ENCODE measurements around the gene ATP5F1C.
"Not testable (repeated sequence)": the region's sequence is repeated elsewhere in the genome, so short reads cannot be mapped to it uniquely, and the experiment has no call there.

Gene ATP5F1C

GRCh38 chr10:7804216-7804615 is 16.2 kb downstream of the ATP5F1C start:
- no peak for DNase-seq (ENCODE audit: low read depth, low spot score)
- no peak for TF ChIP-seq CTCF (IDR thresholded peaks at IDR 0.05; ENCODE audit: insufficient read depth, low read length, missing control alignments)
- H3K4me3 ChIP-seq (ENCODE audit: low read depth, low read length), result no peak overlapping the region
- ChIA-PET CTCF (no interaction called here), POLR2A (no interaction called here)

- H3K4me3 ChIP-seq (ENCODE audit: low read depth, low read length), result no peak overlapping the region
- TF ChIP-seq CTCF (IDR thresholded peaks at IDR 0.05; ENCODE audit: insufficient read depth, low read length, missing control alignments), result no peak
- ChIA-PET POLR2A (no interaction called here), CTCF (no interaction called here)
- DNase-seq (ENCODE audit: low read depth, low spot score), result no peak
These were observed 16.8 kb downstream of the ATP5F1C start for GRCh38 chr10:7804741-7805140.

- CTCF ChIA-PET, result interaction anchor here (1.4 to 2.4 kb wide), 3 partner anchors 9 to 17 kb away, joined by 3 to 7 read pairs (median 4); partner anchors contain the start of gene TAF3
- no peak overlapping the region for H3K4me3 ChIP-seq (ENCODE audit: low read depth, low read length)
- no peak for TF ChIP-seq CTCF (IDR thresholded peaks at IDR 0.05; ENCODE audit: insufficient read depth, low read length, missing control alignments)
- DNase-seq (ENCODE audit: low read depth, low spot score), result no peak
- POLR2A ChIA-PET, result interaction anchor here (1.4 to 2.1 kb wide), 3 partner anchors 10 to 21 kb away, joined by 3 to 6 read pairs (median 4); partner anchors contain the start of genes ATP5F1C, KIN and TAF3
These were observed 20.8 kb downstream of the ATP5F1C start for GRCh38 chr10:7808686-7809267.

GRCh38 chr10:7810443-7810842 is 22.5 kb downstream of the ATP5F1C start:
- H3K4me3 ChIP-seq (ENCODE audit: low read depth, low read length), result no peak overlapping the region
- no peak for DNase-seq (ENCODE audit: low read depth, low spot score)
- no peak for TF ChIP-seq CTCF (IDR thresholded peaks at IDR 0.05; ENCODE audit: insufficient read depth, low read length, missing control alignments)
- CTCF ChIA-PET, result interaction anchor here (2.4 kb wide), 1 partner anchor 11 kb away, joined by 7 read pairs; no protein-coding TSS in a partner anchor
- POLR2A ChIA-PET, result interaction anchor here (1.0 kb wide), 1 partner anchor 23 kb away, joined by 6 read pairs; the partner anchor contains the start of genes ATP5F1C and KIN

GRCh38 chr10:7811000-7811399 is 23.0 kb downstream of the ATP5F1C start:
- no peak for TF ChIP-seq CTCF (IDR thresholded peaks at IDR 0.05; ENCODE audit: insufficient read depth, low read length, missing control alignments)
- ChIA-PET CTCF (no interaction called here), POLR2A (interaction anchor here (1.0 kb wide), 1 partner anchor 23 kb away, joined by 6 read pairs; the partner anchor contains the start of genes ATP5F1C and KIN)
- H3K4me3 ChIP-seq (ENCODE audit: low read depth, low read length), result no peak overlapping the region
- DNase-seq (ENCODE audit: low read depth, low spot score), result no peak

GRCh38 chr10:7811743-7812142 is 23.8 kb downstream of the ATP5F1C start:
- CTCF ChIA-PET, result not testable (repeated sequence)
- POLR2A ChIA-PET, result interaction anchor here (0.6 kb wide), 1 partner anchor 1500 kb away, joined by 3 read pairs; no protein-coding TSS in a partner anchor

GRCh38 chr10:7813481-7813880 is 25.5 kb downstream of the ATP5F1C start:
- CTCF ChIA-PET, result interaction anchor here (1.1 kb wide), 1 partner anchor 10 kb away, joined by 3 read pairs; no protein-coding TSS in a partner anchor
- DNase-seq (ENCODE audit: low read depth, low spot score), result no peak
- POLR2A ChIA-PET, result no interaction called here
- no peak for TF ChIP-seq CTCF (IDR thresholded peaks at IDR 0.05; ENCODE audit: insufficient read depth, low read length, missing control alignments)
- no peak overlapping the region for H3K4me3 ChIP-seq (ENCODE audit: low read depth, low read length)

More at GRCh38 chr10:7811743-7812142, 23.8 kb downstream of the ATP5F1C start:
- not testable (repeated sequence) for DNase-seq (ENCODE audit: low read depth, low spot score); H3K4me3 ChIP-seq (ENCODE audit: low read depth, low read length)
